IMR-90 (cell line): ENCODE data around the gene STAU1. TPM values are rescaled to one million over a fixed set of nuclear protein-coding genes. Genes with fewer than 3 reads are reported as not detected.

Experiments
- ATAC-seq: fragments of 200-7000 bp; cut with Tn5 transposase; 2 replicates; pipeline ENCODE4 v1.9.1; 2020; ENCODE audit warnings: low read depth, mild to moderate bottlenecking, moderate library complexity
- BruUV-seq: library from RNA; stranded (reverse); fragments of 400-500 nt; replicated peaks from 2 replicates; lab custom pipeline; 2021; lab: Mats Ljungman, UMichigan
- CTCF ChIA-PET: fragments of 300-600 bp; formaldehyde crosslinking; extraction: SDS; loops from one replicate; lab custom pipeline; 2021; ENCODE audit warnings: antibody characterized with exemption; lab: Yijun Ruan, JAX
- POLR2A ChIA-PET: fragments of 300-600 bp; sonication (Branson Sonifier 250); formaldehyde crosslinking; loops from one replicate; lab custom pipeline; 2022; ENCODE audit warnings: antibody characterized with exemption; ENCODE audit not compliant: unreplicated experiment; lab: Charles Lee
- DNase-seq: peaks from one replicate; pipeline ENCODE4 v3.0.0; 2013
- H2AFZ ChIP-seq: replicated peaks from 2 replicates; pipeline ENCODE3; 2013; ENCODE audit warnings: low read length, mild to moderate bottlenecking; ENCODE audit not compliant: poor library complexity
- H2AK5ac ChIP-seq: 2 replicates; pipeline ENCODE4 v1.6.1; 2013; ENCODE audit warnings: low read depth, low read length, inconsistent platforms
- H2AK9ac ChIP-seq: replicated peaks from 2 replicates; pipeline ENCODE3; 2013; ENCODE audit warnings: mild to moderate bottlenecking, low read depth, low read length, moderate library complexity; ENCODE audit not compliant: poor library complexity
- H2BK120ac ChIP-seq: 2 replicates; pipeline ENCODE4 v1.6.1; 2013; ENCODE audit warnings: low read depth, low read length, inconsistent platforms
- H2BK15ac ChIP-seq: 3 replicates; pipeline ENCODE4 v1.6.1; 2013; ENCODE audit warnings: low read depth, low read length, inconsistent platforms
- H2BK20ac ChIP-seq: 2 replicates; pipeline ENCODE4 v1.6.1; 2013; ENCODE audit warnings: low read depth, mild to moderate bottlenecking, inconsistent platforms, low read length, moderate library complexity
- H2BK5ac ChIP-seq: 2 replicates; pipeline ENCODE4 v1.6.1; 2013; ENCODE audit warnings: mild to moderate bottlenecking, low read depth, low read length, inconsistent platforms; ENCODE audit not compliant: poor library complexity, severe bottlenecking
- H3K14ac ChIP-seq: replicated peaks from 2 replicates; pipeline ENCODE4 v1.6.1; 2013; ENCODE audit warnings: low read depth, low read length, inconsistent platforms
- H3K18ac ChIP-seq: 2 replicates; pipeline ENCODE4 v1.6.1; 2013; ENCODE audit warnings: low read depth, low read length, control low read depth
- H3K23ac ChIP-seq: 2 replicates; pipeline ENCODE4 v1.6.1; 2013; ENCODE audit warnings: low read depth, low read length, inconsistent platforms
- H3K27ac ChIP-seq: 2 replicates; pipeline ENCODE4 v1.5.1; 2013; ENCODE audit warnings: mild to moderate bottlenecking, control low read depth, low read length; ENCODE audit not compliant: insufficient read depth
- H3K27me3 ChIP-seq: 2 replicates; pipeline ENCODE4 v1.6.1; 2013; ENCODE audit warnings: low read length; ENCODE audit not compliant: control insufficient read depth, insufficient read depth
- H3K36me3 ChIP-seq: 2 replicates; pipeline ENCODE4 v1.6.1; 2013; ENCODE audit warnings: low read length, mixed read lengths; ENCODE audit not compliant: control insufficient read depth, insufficient read depth
- H3K4ac ChIP-seq: 2 replicates; pipeline ENCODE4 v1.6.1; 2013; ENCODE audit warnings: low read depth, low read length, inconsistent platforms
- H3K4me1 ChIP-seq: 2 replicates; pipeline ENCODE4 v1.6.1; 2013; ENCODE audit warnings: low read length, mixed read lengths; ENCODE audit not compliant: control insufficient read depth, insufficient read depth
- H3K4me2 ChIP-seq: 2 replicates; pipeline ENCODE4 v1.6.1; 2013; ENCODE audit warnings: low read depth, mild to moderate bottlenecking, control low read depth, low read length, moderate library complexity
- H3K4me3 ChIP-seq: 2 replicates; pipeline ENCODE4 v1.5.1; 2013; ENCODE audit warnings: low read depth, mild to moderate bottlenecking, control low read depth, low read length, moderate library complexity; ENCODE audit not compliant: insufficient read depth
- H3K56ac ChIP-seq: 2 replicates; pipeline ENCODE4 v1.6.1; 2013; ENCODE audit warnings: low read length, inconsistent platforms; ENCODE audit not compliant: insufficient read depth; ENCODE audit errors: extremely low read depth
- H3K79me1 ChIP-seq, 2 experiments: 2 replicates each; pipeline ENCODE4 v1.6.1; 2013; ENCODE audit warnings: low read length in 2 of 2, inconsistent platforms in 1 of 2, low read depth in 1 of 2
- H3K9ac ChIP-seq: 2 replicates; pipeline ENCODE4 v1.6.1; 2013; ENCODE audit warnings: low read depth, low read length, control low read depth
- H3K9me1 ChIP-seq: 2 replicates; pipeline ENCODE4 v1.6.1; 2013; ENCODE audit warnings: low read length, inconsistent platforms; ENCODE audit not compliant: insufficient read depth
- H3K9me3 ChIP-seq: 2 replicates; pipeline ENCODE4 v1.6.1; 2013; ENCODE audit warnings: low read length; ENCODE audit not compliant: control insufficient read depth, insufficient read depth
- H4K20me1 ChIP-seq: 2 replicates; pipeline ENCODE4 v1.6.1; 2013; ENCODE audit warnings: low read length, inconsistent platforms; ENCODE audit not compliant: insufficient read depth
- H4K5ac ChIP-seq: 2 replicates; pipeline ENCODE4 v1.6.1; 2013; ENCODE audit warnings: mild to moderate bottlenecking, low read depth, low read length, control low read depth
- H4K8ac ChIP-seq, 2 experiments: 2 replicates each; pipeline ENCODE4 v1.6.1; 2013; ENCODE audit warnings: low read depth in 2 of 2, low read length in 2 of 2, control low read depth in 1 of 2, inconsistent platforms in 1 of 2
- H4K91ac ChIP-seq: 2 replicates; pipeline ENCODE4 v1.6.1; 2013; ENCODE audit warnings: low read depth, low read length, inconsistent platforms; ENCODE audit not compliant: insufficient read depth
- BHLHE40 ChIP-seq: fragments of 150-350 bp; IDR thresholded peaks from 2 replicates; pipeline ENCODE4 v1.6.1; 2016; ENCODE audit warnings: mild to moderate bottlenecking, low read depth, low read length
- CEBPB ChIP-seq: IDR thresholded peaks from 2 replicates; pipeline ENCODE4 v1.6.1; 2012; ENCODE audit warnings: low read depth, low read length, improper control_type of control experiment
- CTCF ChIP-seq: conservative IDR thresholded peaks from 2 replicates; pipeline ENCODE4 v1.5.1; 2012; ENCODE audit warnings: mild to moderate bottlenecking, low read depth, low read length, improper control_type of control experiment
- ELK1 ChIP-seq: fragments of 150-350 bp; IDR thresholded peaks from 2 replicates; pipeline ENCODE4 v1.6.1; 2016; ENCODE audit warnings: low read depth, mild to moderate bottlenecking, low read length, moderate library complexity, borderline replicate concordance
- MAFK ChIP-seq: IDR thresholded peaks from 2 replicates; pipeline ENCODE4 v1.6.1; 2012; ENCODE audit warnings: low read depth, low read length, improper control_type of control experiment
- MAZ ChIP-seq: IDR thresholded peaks from 2 replicates; pipeline ENCODE4 v1.6.1; 2012; ENCODE audit warnings: low read depth, mild to moderate bottlenecking, low read length, improper control_type of control experiment, moderate library complexity, borderline replicate concordance
- MXI1 ChIP-seq: IDR thresholded peaks from 2 replicates; pipeline ENCODE4 v1.6.1; 2012; ENCODE audit warnings: low read depth, mild to moderate bottlenecking, low read length, moderate library complexity, borderline replicate concordance
- NFE2L2 ChIP-seq: fragments of 150-350 bp; IDR thresholded peaks from 2 replicates; pipeline ENCODE4 v1.6.1; 2016; ENCODE audit warnings: low read depth, mild to moderate bottlenecking, low read length
- POLR2A ChIP-seq: IDR thresholded peaks from 2 replicates; pipeline ENCODE4 v1.6.1; 2012; ENCODE audit warnings: mild to moderate bottlenecking, low read depth, low read length
- RAD21 ChIP-seq: IDR thresholded peaks from 2 replicates; pipeline ENCODE4 v1.6.1; 2012; ENCODE audit warnings: low read length, improper control_type of control experiment
- RCOR1 ChIP-seq: IDR thresholded peaks from 2 replicates; pipeline ENCODE4 v1.6.1; 2012; ENCODE audit warnings: mild to moderate bottlenecking, low read length, improper control_type of control experiment; ENCODE audit not compliant: insufficient replicate concordance
- RFX5 ChIP-seq: IDR thresholded peaks from 2 replicates; pipeline ENCODE4 v1.8.0; 2012; ENCODE audit warnings: low read depth, mild to moderate bottlenecking, low read length, moderate library complexity
- SMC3 ChIP-seq: fragments of 150-350 bp; IDR thresholded peaks from 2 replicates; pipeline ENCODE4 v1.6.1; 2016; ENCODE audit warnings: low read depth, mild to moderate bottlenecking, antibody characterized with exemption, low read length, moderate library complexity
- dilution Hi-C: fragments of 300-500 bp; cut with HindIII; formaldehyde crosslinking; loops from one replicate; pipeline ENCODE4 v1.14.3; 2018; ENCODE audit warnings: low sequenced_read_pairs; ENCODE audit not compliant: unreplicated experiment
- in situ Hi-C: fragments of 300-500 bp; cut with MboI; formaldehyde crosslinking; loops from 3 replicates; pipeline ENCODE4 v1.14.3; 2019; ENCODE audit warnings: low sequenced_read_pairs, inconsistent platforms, mixed read lengths
- intact Hi-C: fragments of 100-400 bp; cut with micrococcal nuclease; formaldehyde crosslinking; loops from 2 replicates; pipeline ENCODE4 v1.10.0; 2022
- polyA plus RNA-seq, 3 experiments: library from polyadenylated mRNA; depleted of rRNA; stranded (reverse); fragments of >200 nt; gene quantifications; 2 replicates each; pipeline ENCODE4 v1.2.3, GENCODE V29; 2012; ENCODE audit warnings: low replicate concordance in 1 of 3
- total RNA-seq: library from RNA; depleted of rRNA; stranded (reverse); fragments of >200 nt; gene quantifications from 2 replicates; pipeline ENCODE4 v1.2.3, GENCODE V29; 2012

The STAU1 gene
- total and polyA plus RNA-seq, 2 of the 4 experiments (the other 2 are of a cell fraction), result 35.3 to 50.3 TPM

GRCh38 chr20:49214571-49214970, 26.4 kb upstream of the STAU1 start:
- no TSS peak for BruUV-seq

More at GRCh38 chr20:49214571-49214970, 26.4 kb upstream of the STAU1 start:
- Histone ChIP-seq H4K5ac (no peak overlapping the region), H3K4ac (no peak overlapping the region), H3K4me1 (no peaks in the 10 kb centered on the region), H3K9ac (no peak overlapping the region), H4K91ac (no peak overlapping the region), H2BK5ac (no peak overlapping the region), H3K9me1 (no peaks in the 10 kb centered on the region), H3K9me3 (peaks cover 5% of the 10 kb centered on the region; the same call in 1 of the 2 replicates), H2AK9ac (no peak overlapping the region), H2BK15ac (no peak overlapping the region), H3K23ac (no peak overlapping the region), H2BK20ac (no peak overlapping the region), H3K18ac (no peak overlapping the region), H3K79me1 (peaks cover under 1 to 7% of the 10 kb centered on the region in 2 experiments; a peak in 3 of 4 replicates), H4K8ac (no peak overlapping the region), H3K36me3 (no peaks in the 10 kb centered on the region), H3K4me2 (no peak overlapping the region), H3K56ac (no peak overlapping the region), H2AK5ac (no peak overlapping the region), H2BK120ac (no peak overlapping the region), H4K20me1 (no peaks in the 10 kb centered on the region), H3K4me3 (no peak overlapping the region), H3K14ac (no peak overlapping the region), H3K27ac (no peak overlapping the region), H3K27me3 (no peaks in the 10 kb centered on the region), H2AFZ (no peak overlapping the region)
- POLR2A ChIA-PET, result interaction anchor here (0.6 kb wide), 1 partner anchor 9 kb away, joined by 6 read pairs; no protein-coding TSS in a partner anchor
- intact Hi-C loops, result no loop called here
- ATAC-seq (no peak), DNase-seq (no peak)
- in situ Hi-C loops, result no loop called here
- CTCF ChIA-PET, result interaction anchor here (0.6 kb wide), 2 partner anchors 79 to 1604 kb away, joined by 3 read pairs; no protein-coding TSS in a partner anchor
- TF ChIP-seq RAD21 (no peak), POLR2A (no peak), BHLHE40 (no peak), NFE2L2 (no peak), SMC3 (no peak), MAZ (no peak), RFX5 (no peak), MAFK (no peak), RCOR1 (no peak), ELK1 (no peak), CEBPB (no peak), CTCF (no peak), MXI1 (no peak)
- dilution Hi-C loops, result no loop called here
